Testis (tissue), 3 donors: Measurements from ENCODE around the gene TTC39B. TPM values are rescaled to one million over a fixed set of nuclear protein-coding genes. Genes with fewer than 3 reads are reported as not detected.

Experiments
- DNase-seq: peaks from one replicate; pipeline ENCODE4 v3.0.0-alpha.2; 2019
- H3K27ac ChIP-seq, 2 donors: fragments of 200-600 bp; sonication (generic); one replicate each; pipeline ENCODE4 v1.5.1; 2019
- H3K27me3 ChIP-seq: fragments of 200-600 bp; sonication (generic); one replicate; pipeline ENCODE4 v1.5.1; 2019
- H3K36me3 ChIP-seq: fragments of 200-600 bp; sonication (generic); one replicate; pipeline ENCODE4 v1.5.1; 2017; ENCODE audit warnings: low read depth; ENCODE audit errors: missing control alignments
- H3K4me1 ChIP-seq: fragments of 200-600 bp; sonication (generic); one replicate; pipeline ENCODE4 v1.5.1; 2019
- H3K4me3 ChIP-seq, 2 donors: fragments of 200-600 bp; sonication (generic); one replicate each; pipeline ENCODE4 v1.5.1; 2017 to 2019
- H3K9me3 ChIP-seq: fragments of 200-600 bp; sonication (generic); one replicate; pipeline ENCODE4 v1.5.1; 2017
- POLR2A ChIP-seq: fragments of 450-650 bp; IDR thresholded peaks from one replicate; pipeline ENCODE4 v1.6.1; 2017; ENCODE audit warnings: antibody characterized with exemption, mild to moderate bottlenecking, moderate library complexity
- WGBS, 2 donors: methylation state at CpG; one replicate each; pipeline ENCODE4 v1.1.5; 2018; 5-methylcytosine and 5-hydroxymethylcytosine counted together
- intact Hi-C: fragments of 100-400 bp; cut with DNase I; formaldehyde crosslinking; loops from one replicate; pipeline ENCODE4 v1.15.1; 2023; ENCODE audit warnings: low total_unique reads
- polyA plus RNA-seq: library from polyadenylated mRNA; stranded (reverse); fragments of 350-450 nt; fragmentation: Illumina TruSeq; extraction: RNeasy Lipid Tissue Mini Kit (QIAGEN cat#74804); gene quantifications from one replicate; pipeline ENCODE4 v1.2.3, GENCODE V29; 2014; ENCODE audit warnings: low read depth, low replicate concordance; ENCODE audit not compliant: insufficient read depth
- total RNA-seq, 2 donors: library from RNA; depleted of rRNA; stranded (reverse); fragments of >200 nt; gene quantifications; one replicate each; pipeline ENCODE4 v1.2.3, GENCODE V29; 2016
- TF ChIP-seq, protein P1 (sequence below), 3 experiments: fragments of 450-650 bp in 2 of 3; fragments of 200-600 bp in 1 of 3; sonication (generic) in 1 of 3; IDR thresholded peaks; one replicate each; pipeline ENCODE4 v1.5.1; 2016 to 2019; ENCODE audit warnings: antibody characterized with exemption in 3 of 3, mild to moderate bottlenecking in 2 of 3, moderate library complexity in 1 of 3

Gene TTC39B
- total and polyA plus RNA-seq, 3 donors from 2014 or later: 5.7 to 8.9 (median 8.5) TPM

DNA sequence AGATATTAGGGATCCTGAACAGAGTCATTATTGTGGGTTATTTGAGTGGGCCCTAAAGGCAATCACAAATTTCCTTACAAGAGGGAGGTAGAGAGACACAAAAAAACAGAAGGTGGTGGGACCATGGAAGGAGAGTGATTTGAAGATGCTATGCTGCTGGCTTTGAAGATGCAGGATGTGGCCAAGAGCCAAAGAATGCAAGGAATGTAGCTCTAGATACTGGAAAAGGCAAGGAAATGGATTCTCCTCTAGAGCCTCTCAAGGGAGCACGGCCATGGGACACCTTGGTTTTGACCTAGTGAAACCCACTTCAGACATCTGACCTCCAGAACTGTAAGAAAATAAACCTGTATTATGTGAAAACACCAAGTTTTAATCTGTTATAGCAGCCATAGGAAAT, 53.8 kb downstream of the TTC39B start:
- Histone ChIP-seq H3K36me3 (no peaks in the 10 kb centered on the region), H3K27me3 (no peaks in the 10 kb centered on the region), H3K4me1 (no peaks in the 10 kb centered on the region), H3K9me3 (no peaks in the 10 kb centered on the region), H3K27ac (no peak overlapping the region), H3K4me3 (no peak overlapping the region)
- intact Hi-C loops: no loop called here
- TF ChIP-seq, protein P1, sequence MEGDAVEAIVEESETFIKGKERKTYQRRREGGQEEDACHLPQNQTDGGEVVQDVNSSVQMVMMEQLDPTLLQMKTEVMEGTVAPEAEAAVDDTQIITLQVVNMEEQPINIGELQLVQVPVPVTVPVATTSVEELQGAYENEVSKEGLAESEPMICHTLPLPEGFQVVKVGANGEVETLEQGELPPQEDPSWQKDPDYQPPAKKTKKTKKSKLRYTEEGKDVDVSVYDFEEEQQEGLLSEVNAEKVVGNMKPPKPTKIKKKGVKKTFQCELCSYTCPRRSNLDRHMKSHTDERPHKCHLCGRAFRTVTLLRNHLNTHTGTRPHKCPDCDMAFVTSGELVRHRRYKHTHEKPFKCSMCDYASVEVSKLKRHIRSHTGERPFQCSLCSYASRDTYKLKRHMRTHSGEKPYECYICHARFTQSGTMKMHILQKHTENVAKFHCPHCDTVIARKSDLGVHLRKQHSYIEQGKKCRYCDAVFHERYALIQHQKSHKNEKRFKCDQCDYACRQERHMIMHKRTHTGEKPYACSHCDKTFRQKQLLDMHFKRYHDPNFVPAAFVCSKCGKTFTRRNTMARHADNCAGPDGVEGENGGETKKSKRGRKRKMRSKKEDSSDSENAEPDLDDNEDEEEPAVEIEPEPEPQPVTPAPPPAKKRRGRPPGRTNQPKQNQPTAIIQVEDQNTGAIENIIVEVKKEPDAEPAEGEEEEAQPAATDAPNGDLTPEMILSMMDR (IDR thresholded peaks at IDR 0.05): no peak
- TF ChIP-seq POLR2A: no peak
- 62 to 74% methylated on average over 1 of the region's 1 CpG for WGBS, 2 donors
- no peak for DNase-seq

DNA sequence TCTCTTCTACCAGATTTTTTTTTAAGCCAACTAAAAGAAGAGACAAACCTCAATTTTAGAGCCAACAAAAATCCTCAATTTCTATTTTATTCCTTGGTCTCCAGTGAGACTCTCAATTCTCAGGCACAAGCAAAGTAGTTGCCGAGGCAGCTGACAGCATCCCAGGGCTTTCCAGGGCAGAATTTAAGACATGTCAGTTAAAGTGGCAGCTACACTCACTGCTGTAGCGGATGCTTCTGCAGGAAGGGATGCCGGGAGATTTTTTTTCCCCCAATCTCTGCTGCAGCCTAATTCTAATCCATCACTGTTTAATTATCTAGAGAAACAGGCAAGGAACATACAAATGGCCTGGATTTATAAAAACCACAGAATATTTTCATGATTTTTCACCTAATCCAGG, 57.0 kb downstream of the TTC39B start:
- WGBS, 2 donors: 56% methylated on average over 3 of the region's 3 CpGs
- Histone ChIP-seq H3K4me3 (no peak overlapping the region), H3K27me3 (no peaks in the 10 kb centered on the region), H3K9me3 (no peaks in the 10 kb centered on the region), H3K36me3 (no peaks in the 10 kb centered on the region), H3K27ac (no peak overlapping the region), H3K4me1 (no peaks in the 10 kb centered on the region)
- TF ChIP-seq, protein P1 (IDR thresholded peaks at IDR 0.05): no peak
- TF ChIP-seq POLR2A: no peak
- intact Hi-C loops: no loop called here
- no peak for DNase-seq

DNA sequence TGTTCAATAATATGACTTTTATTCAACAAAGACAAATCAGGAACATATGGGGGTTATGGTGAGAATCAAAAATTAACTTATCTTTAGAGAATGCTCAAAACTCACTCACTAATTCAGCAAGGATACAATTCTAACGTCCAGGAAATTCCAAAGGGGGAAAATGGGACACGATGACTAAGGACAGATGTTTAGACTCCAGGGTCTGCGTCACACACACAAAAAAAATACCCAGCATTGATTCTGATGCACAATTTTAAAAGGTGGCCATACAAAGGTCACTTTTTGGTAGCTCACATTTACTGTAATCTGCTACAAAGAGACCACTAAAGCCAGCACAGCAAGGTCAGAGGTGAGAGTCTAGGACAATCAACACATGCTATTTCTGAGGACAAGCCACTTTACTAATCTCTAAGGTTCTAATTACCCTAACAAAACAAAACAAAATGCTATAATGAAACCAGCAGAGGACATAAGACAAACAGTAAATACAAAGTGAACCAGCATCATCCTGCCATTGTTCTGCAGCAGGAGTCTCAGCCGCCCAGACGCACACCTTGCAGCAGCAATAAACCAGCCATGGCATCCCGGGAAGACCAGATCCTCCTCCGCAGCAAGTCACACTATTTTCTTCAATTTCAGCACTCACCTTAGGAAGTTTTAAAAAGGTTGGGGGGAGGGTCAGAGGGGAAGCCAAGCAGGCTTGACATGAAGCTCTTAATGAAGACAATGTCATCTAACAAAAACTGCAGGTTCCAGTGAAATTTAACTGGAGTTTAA, 57.8 kb downstream of the TTC39B start:
- DNase-seq: no peak
- no peak overlapping the region for H3K4me3 ChIP-seq

DNA sequence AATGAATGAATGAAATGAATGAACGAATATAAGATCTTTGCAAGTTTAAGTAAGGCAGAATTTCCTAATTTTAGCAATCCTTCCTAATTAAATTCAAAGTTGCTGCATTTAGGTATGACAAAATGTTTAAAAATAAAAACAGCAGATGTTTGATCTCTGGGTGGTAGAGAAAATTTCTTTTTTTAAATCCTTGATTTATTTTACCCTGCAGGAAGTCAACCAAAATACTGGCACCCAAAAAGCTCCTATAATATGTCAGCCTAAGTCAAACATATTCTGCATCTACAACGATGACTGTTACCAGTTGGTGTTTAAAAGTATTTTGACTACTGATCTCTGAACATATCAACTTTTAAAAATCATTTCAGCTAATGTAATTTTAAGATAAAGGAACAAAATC, 58.4 kb downstream of the TTC39B start:
- TF ChIP-seq POLR2A: no peak
- TF ChIP-seq, protein P1 (IDR thresholded peaks at IDR 0.05): no peak
- 74 to 80% methylated on average over 2 of the region's 2 CpGs for WGBS, 2 donors
- intact Hi-C loops: no loop called here
- H3K4me3 ChIP-seq: no peak overlapping the region
- H3K27me3 ChIP-seq: no peaks in the 10 kb centered on the region
- no peaks in the 10 kb centered on the region for H3K36me3 ChIP-seq
- no peaks in the 10 kb centered on the region for H3K4me1 ChIP-seq
- H3K9me3 ChIP-seq: no peaks in the 10 kb centered on the region
- DNase-seq: no peak
- no peak overlapping the region for H3K27ac ChIP-seq

More for the DNA sequence above, 57.8 kb downstream of the TTC39B start:
- TF ChIP-seq, protein P1 (IDR thresholded peaks at IDR 0.05): no peak
- no peak for TF ChIP-seq POLR2A
- no peak overlapping the region for H3K27ac ChIP-seq
- no peaks in the 10 kb centered on the region for H3K27me3 ChIP-seq
- H3K36me3 ChIP-seq: no peaks in the 10 kb centered on the region
- no peaks in the 10 kb centered on the region for H3K9me3 ChIP-seq
- 66 to 69% methylated on average over 7 of the region's 7 CpGs for WGBS, 2 donors
- H3K4me1 ChIP-seq: no peaks in the 10 kb centered on the region
- intact Hi-C loops: no loop called here

DNA sequence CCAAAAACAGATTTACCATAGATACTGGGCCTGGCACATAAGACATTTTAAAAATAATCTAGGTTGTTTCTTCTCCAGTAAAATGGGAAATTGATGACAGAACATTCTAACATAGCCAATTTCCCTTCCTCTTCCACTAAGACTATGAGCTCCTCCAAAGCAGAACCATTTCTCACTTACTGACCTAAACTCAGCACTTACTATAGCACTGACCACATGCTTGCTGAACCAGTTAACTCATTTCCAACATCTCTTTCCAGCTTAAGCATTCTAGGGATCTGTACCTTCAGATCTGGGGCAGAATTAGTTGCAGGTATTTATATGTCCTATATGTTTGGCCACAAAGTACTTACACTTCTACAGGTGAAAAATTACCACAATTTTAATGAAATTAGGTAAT, 58.9 kb downstream of the TTC39B start:
- Histone ChIP-seq H3K27ac (no peak overlapping the region), H3K4me3 (no peak overlapping the region), H3K27me3 (no peaks in the 10 kb centered on the region), H3K9me3 (no peaks in the 10 kb centered on the region), H3K4me1 (no peaks in the 10 kb centered on the region), H3K36me3 (no peaks in the 10 kb centered on the region)
- no peak for DNase-seq
- TF ChIP-seq POLR2A: no peak
- TF ChIP-seq, protein P1 (IDR thresholded peaks at IDR 0.05): no peak
- intact Hi-C loops: no loop called here
